H4 (cell line): ENCODE data around the gene RBBP9. TPM values are rescaled to one million over a fixed set of nuclear protein-coding genes. Genes with fewer than 3 reads are reported as not detected.
"Not testable (repeated sequence)": the region's sequence is repeated elsewhere in the genome, so short reads cannot be mapped to it uniquely, and the experiment has no call there.

ENCODE experiments used
- DNase-seq: peaks from one replicate; pipeline ENCODE4 v3.0.0-alpha.2; 2015; ENCODE audit warnings: low spot score
- total RNA-seq: library from RNA; depleted of rRNA; stranded (reverse); fragments of >200 nt; shearing (Covaris generic); gene quantifications from 2 replicates; pipeline ENCODE4 v1.2.3, GENCODE V29; 2014; rRNA removed

Gene RBBP9
- total RNA-seq: 10.7 and 19.0 TPM in 2 replicates

- peak; percentile 70 for DNase-seq
Measured at GRCh38 chr20:18496740-18497592, at the start of gene RBBP9. Gene RBBP9 (minus strand): TSS chr20:18497225. CDS start chr20:18497167, 58 bp downstream.

GRCh38 chr20:18545566-18545965, 48.5 kb upstream of the RBBP9 start:
- DNase-seq: no peak

DNA sequence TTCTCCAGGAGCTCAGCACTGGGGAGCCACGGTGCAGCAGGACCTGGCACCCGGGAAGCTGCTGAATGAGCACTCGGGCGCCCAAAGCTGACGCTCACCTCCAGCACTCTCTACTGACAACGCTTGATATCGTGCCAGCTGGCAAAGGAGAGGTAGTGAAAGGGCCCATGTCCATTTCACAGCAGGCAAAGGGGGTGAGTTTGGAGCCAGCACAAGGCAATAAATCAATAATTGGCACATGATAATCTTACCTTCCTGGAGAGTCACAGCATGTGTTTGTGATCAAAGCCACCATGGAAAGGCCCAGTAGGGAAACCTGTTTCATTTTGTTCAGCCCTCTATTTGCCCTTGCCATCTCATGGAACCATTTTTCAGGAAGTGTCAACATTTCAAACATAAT, 46.9 kb upstream of the RBBP9 start:
- DNase-seq: no peak

DNA sequence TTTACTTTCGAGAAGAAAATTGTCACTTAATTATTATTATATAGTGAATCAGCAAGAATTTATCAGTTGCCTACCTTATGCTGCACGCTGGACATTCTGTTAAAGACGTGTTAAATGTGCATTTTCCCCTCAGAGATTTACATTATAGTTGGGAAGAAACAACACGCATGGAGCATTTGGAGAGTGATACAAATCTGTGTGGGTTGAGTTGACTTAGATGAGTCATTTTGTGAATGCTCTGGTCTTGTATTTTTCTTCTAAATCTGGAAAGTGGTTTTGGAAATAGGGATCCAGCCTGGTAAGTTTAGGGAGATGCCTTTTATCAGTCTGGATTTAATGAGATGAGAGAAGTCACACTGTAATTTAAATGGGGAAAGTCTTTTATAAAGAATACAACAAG, 46.2 kb upstream of the RBBP9 start:
- no peak for DNase-seq

- no peak for DNase-seq
Measured at GRCh38 chr20:18541741-18542140, 44.7 kb upstream of the RBBP9 start.

GRCh38 chr20:18537651-18538050, 40.6 kb upstream of the RBBP9 start:
- no peak for DNase-seq

DNA sequence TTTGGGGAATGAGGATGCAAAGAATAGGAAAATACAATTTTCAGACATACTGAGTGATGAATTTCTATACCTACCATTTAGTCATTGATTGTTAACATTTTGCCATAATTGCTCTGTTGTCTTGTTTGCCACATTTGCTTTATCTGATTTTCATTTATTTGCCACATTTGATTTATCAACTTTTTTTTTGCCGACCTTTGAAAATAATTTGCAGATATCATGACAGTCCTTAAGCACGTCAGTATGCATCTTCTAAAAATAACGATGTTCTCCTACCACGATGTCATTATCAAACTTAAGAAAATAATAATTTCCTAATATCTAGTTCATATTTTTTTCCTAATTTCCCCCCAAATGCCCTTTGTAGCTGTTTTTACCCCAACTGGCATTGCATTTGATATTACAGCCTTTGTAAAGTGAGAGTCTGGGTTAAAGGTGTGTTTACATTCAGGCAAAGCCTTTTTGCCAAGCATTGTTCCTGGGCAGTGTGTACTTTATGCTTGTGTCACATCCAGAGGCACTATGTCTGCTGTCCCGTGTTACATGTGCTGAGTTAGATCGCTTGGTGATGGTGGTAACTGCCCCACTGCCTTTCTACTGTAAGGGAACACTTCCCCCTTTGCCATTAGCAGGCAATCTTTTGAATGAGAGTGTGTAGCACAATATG, 37.1 kb upstream of the RBBP9 start:
- no peak for DNase-seq

GRCh38 chr20:18533491-18533890, 36.5 kb upstream of the RBBP9 start:
- DNase-seq: no peak

GRCh38 chr20:18532626-18533025, 35.6 kb upstream of the RBBP9 start:
- DNase-seq: no peak

DNA sequence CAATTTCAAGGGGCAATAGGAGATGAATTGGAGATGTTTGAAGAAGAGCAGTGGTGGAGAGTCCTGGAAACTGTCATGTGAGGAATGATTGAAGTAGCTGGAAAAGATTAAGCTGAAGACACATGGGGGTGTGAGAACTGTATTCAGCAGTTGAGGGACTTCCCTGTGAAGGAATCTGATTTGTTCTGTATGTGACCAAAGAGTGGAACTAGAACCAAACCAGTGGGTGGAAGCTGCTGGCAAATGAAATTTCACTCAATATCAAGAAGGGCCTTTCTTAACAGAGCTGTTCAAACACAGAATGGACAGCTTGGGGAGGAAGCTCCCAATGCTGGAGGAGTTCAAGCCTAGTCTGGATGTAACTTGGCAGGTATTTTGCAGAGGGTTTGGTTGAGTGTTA, 32.0 kb upstream of the RBBP9 start:
- no peak for DNase-seq

- DNase-seq: no peak
Measured at GRCh38 chr20:18527836-18528235, 30.8 kb upstream of the RBBP9 start.

DNA sequence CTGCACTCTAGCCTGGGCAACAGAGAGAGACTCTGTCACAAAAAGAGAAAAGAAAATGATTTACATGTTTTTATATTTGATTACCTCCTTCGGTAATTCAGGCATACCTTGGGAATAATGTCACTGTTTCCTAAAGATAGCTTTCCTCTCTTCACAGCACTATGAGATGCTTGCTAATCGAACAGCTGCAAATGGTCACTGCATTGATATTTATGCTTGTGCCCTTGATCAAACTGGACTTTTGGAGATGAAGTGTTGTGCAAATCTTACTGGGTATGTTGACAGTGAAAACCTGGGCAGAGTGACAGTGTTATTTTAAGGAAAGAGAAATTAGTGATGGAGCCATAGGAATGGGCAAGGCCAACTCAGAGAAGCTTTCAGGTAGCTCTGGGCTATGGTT, 30.3 kb upstream of the RBBP9 start:
- no peak for DNase-seq

GRCh38 chr20:18526761-18527160, 29.7 kb upstream of the RBBP9 start:
- not testable (repeated sequence) for DNase-seq

- DNase-seq: no peak
Measured at GRCh38 chr20:18524646-18525045, 27.6 kb upstream of the RBBP9 start.

- DNase-seq: no peak
Measured at GRCh38 chr20:18523066-18523465, 26.0 kb upstream of the RBBP9 start.

DNA sequence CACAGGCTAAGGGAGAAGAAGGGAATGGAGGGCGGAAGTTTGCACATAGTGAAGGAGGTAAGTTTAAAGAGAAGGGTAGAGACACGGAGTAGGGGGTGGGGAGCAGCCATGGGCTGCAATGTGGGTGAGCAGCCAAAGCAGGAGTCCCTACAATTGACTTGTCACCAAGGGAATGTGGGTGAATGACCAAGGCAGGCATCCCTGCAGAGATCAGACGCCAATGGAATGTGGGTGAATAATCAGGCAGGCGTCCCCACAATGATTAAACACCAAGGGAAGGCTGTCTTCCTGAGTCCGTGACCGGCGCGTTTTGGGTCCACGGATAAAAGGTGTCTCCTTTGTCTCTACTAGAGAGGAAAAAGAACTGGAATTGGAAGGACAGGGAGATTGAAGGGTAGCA, 25.0 kb upstream of the RBBP9 start:
- not testable (repeated sequence) for DNase-seq

GRCh38 chr20:18515973-18516372, 18.9 kb upstream of the RBBP9 start:
- no peak for DNase-seq

- DNase-seq: no peak
Measured at GRCh38 chr20:18514127-18514526, 17.1 kb upstream of the RBBP9 start.

- DNase-seq: no peak
Measured at GRCh38 chr20:18513208-18513607, 16.2 kb upstream of the RBBP9 start.

- DNase-seq: no peak
Measured at GRCh38 chr20:18511571-18511970, 14.5 kb upstream of the RBBP9 start.

- DNase-seq: peak; percentile 97
Measured at GRCh38 chr20:18507218-18508191, 10.5 kb upstream of the RBBP9 start, which contains the start of gene SEC23B. Gene SEC23B (plus strand): TSS chr20:18507940. CDS start chr20:18510836, 2,896 bp downstream.

GRCh38 chr20:18506744-18507143, 9.7 kb upstream of the RBBP9 start:
- DNase-seq: no peak
